GM20431 (cell line): ENCODE data around the gene AMPH.

Experiments
- in situ Hi-C: fragments of 300-500 bp; cut with MseI, MboI; formaldehyde crosslinking; loops from one replicate; pipeline ENCODE4 v1.15.0; 2020; ENCODE audit warnings: low sequenced_read_pairs; ENCODE audit not compliant: unreplicated experiment

The AMPH gene

GRCh38 chr7:38478404-38478803, 152.8 kb downstream of the AMPH start:
- in situ Hi-C loops, result no loop called here

GRCh38 chr7:38477333-38477732, 153.8 kb downstream of the AMPH start:
- in situ Hi-C loops, result no loop called here

GRCh38 chr7:38476764-38477163, 154.4 kb downstream of the AMPH start:
- in situ Hi-C loops, result no loop called here

GRCh38 chr7:38465956-38466355, 165.2 kb downstream of the AMPH start:
- in situ Hi-C loops, result no loop called here

GRCh38 chr7:38463277-38464225, 167.6 kb downstream of the AMPH start:
- in situ Hi-C loops, result no loop called here

- in situ Hi-C loops, result no loop called here
Observed at GRCh38 chr7:38462819-38463218, 168.4 kb downstream of the AMPH start.

- in situ Hi-C loops, result no loop called here
Observed at GRCh38 chr7:38461887-38462286, 169.3 kb downstream of the AMPH start.

- in situ Hi-C loops, result no loop called here
Observed at GRCh38 chr7:38453826-38454225, 177.3 kb downstream of the AMPH start.

- in situ Hi-C loops, result no loop called here
Observed at GRCh38 chr7:38453168-38453567, 178.0 kb downstream of the AMPH start.

- in situ Hi-C loops, result no loop called here
Observed at GRCh38 chr7:38452681-38453108, 178.5 kb downstream of the AMPH start.

GRCh38 chr7:38451840-38452239, 179.3 kb downstream of the AMPH start:
- in situ Hi-C loops, result no loop called here

- in situ Hi-C loops, result no loop called here
Observed at GRCh38 chr7:38448584-38449234, 182.5 kb downstream of the AMPH start.

GRCh38 chr7:38448054-38448453, 183.1 kb downstream of the AMPH start:
- in situ Hi-C loops, result no loop called here

GRCh38 chr7:38438970-38439369, 192.2 kb downstream of the AMPH start:
- in situ Hi-C loops, result no loop called here

- in situ Hi-C loops, result no loop called here
Observed at GRCh38 chr7:38432671-38433070, 198.5 kb downstream of the AMPH start.

- in situ Hi-C loops, result no loop called here
Observed at GRCh38 chr7:38432080-38432479, 199.1 kb downstream of the AMPH start.

- in situ Hi-C loops, result no loop called here
Observed at GRCh38 chr7:38429057-38429456, 202.1 kb downstream of the AMPH start.

GRCh38 chr7:38428041-38428440, 203.1 kb downstream of the AMPH start:
- in situ Hi-C loops, result no loop called here

GRCh38 chr7:38427279-38427955, 203.8 kb downstream of the AMPH start:
- in situ Hi-C loops, result no loop called here

GRCh38 chr7:38425509-38425908, 205.7 kb downstream of the AMPH start:
- in situ Hi-C loops, result no loop called here
